ENCODE data around the gene ANO4. TPM values are rescaled to one million over a fixed set of nuclear protein-coding genes. Genes with fewer than 3 reads are reported as not detected.
"Not testable (repeated sequence)": the region's sequence is repeated elsewhere in the genome, so short reads cannot be mapped to it uniquely, and the experiment has no call there.

Gene ANO4
- polyA plus RNA-seq, 10 donors: 0.51 to 1.2 (median 0.83) TPM

DNA sequence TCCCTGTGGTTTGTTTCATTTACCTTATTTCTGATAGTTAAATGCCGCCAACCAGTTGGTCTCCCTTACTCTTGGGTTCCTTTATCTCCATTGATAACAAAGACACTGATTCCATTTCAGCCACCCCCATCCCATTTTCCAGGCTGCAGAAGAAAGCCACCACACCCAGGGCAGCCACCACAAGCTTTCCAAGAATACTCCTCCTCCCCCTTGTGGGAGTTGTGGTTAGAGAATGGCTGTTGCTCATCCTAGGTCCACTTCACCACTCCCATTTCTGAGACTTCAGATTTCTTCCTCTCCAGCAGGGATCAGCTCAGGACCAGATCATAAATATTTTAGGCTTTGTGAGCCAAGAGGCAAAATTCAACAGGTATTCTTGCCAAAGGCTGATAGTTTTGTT is 73.9 kb downstream of the ANO4 start:
- DNase-seq: no peak

DNA sequence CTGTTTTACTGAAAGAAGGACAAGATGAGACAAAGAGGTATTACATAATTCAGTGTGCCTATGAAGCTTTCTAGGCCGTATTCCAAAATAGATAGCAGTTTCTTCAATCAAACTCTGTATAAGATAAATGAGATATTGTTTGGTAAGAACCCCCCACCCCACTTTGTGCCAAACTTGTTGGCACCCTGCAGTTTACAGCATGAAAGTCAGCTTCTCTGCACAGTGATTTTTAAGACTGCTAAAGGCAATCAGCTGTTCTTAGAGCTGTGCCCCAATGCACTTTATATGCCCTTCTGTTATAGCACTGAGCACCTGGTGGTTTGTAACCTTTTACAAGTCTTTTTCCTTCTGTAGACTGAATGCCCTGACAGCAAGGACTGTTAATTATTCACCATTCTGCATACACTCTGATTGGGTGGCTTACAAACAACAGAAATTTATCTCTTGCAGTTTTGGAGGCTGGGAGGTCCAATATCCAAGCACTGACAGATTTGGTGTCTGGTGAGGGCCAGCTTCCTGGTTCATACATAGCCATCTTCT is 76.7 kb downstream of the ANO4 start:
- no peak for DNase-seq

DNA sequence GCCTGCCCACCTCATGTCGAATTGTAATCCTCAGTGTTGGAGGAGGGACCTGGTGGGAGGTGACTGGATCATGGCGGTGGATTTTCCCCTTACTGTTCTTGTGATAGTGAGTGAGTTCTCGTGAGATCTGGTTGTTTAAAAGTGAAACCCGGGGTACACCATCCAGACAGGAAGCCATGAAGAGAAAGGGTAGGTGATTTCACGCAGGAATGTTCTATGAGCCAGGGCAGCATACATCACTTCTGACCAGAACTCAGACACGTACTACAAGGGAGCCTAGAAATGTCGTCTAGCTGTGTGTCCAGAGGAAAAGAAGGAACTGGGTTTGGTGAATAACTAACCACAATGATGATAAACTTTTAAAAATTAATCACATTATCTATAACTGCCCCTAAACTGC is 80.6 kb downstream of the ANO4 start:
- no peak for DNase-seq

DNA sequence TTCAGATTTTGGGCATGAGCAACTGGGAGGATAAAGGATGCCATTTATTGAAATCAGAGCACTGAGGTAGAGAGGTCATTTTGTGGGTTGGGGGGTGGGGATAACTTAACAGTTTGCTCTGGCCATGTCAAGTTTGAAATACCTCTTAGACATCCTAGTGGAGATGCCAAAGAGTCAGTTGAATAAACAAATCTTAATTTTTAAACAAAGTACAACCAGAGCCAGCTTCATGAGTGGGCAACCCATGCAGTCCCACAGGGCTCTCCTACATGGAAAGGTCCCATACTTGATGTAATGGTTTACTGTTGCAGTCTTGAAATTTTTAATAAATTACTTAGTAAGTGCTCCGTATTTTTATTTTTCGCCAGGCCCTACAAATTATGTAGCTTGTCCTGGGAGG is 81.2 kb downstream of the ANO4 start:
- no peak for DNase-seq

DNA sequence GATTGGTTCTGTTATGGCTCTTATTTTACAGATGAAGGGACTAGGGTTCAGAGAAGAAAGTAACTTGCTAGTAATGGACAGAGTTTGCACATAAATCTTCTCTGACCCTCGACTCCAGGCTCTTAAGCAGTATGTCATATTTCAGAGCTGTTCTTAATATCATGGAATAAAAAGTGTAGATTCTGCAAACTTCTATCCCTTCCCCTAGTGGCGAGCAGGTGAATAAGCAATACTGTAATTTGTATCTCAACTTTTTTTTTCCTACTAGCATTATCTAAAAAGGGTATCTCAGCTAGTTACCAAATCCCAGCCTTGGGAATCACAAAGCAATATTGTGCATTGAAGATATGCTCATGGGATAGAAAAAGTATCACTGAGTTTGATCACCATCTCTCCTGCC is 83.2 kb downstream of the ANO4 start:
- DNase-seq: no peak

DNA sequence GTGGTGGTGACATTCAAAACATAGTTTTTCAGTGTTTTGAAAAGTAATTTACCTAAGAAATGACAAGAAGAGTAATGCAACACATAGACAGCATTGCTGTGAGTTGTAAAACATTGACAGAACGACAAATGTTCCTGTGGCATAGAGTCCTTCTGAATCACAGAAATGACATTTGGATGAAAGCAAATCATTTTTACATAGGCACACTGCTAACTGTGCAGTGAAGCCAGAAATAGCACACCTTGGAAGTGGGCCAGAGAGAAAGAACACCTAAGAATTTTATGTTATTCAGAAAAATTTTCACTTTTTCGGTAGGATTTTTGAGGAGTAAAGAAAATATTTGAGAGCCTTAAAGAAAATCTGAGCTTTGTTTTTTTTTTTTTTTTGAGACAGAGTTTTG is 100.6 kb downstream of the ANO4 start:
- DNase-seq: no peak

DNA sequence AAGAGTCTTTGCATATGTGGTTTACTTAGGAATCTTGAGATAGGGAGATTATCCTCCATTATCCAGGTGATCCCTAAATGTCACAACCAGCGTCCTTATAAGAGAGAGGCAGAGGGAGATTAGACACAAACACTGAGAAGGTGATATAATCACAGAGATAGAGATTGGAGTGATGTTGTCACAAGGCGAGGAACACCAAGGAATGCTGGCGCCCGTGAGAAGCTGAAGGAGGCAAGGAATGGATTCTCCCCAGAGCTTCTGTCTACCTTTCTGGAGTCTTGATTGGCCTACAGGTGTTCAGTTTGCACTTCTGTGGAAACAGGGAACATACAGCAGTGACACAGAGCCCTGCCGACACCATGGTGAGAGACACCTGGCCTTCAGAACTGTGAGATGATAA is 101.6 kb downstream of the ANO4 start:
- no peak for DNase-seq

DNA sequence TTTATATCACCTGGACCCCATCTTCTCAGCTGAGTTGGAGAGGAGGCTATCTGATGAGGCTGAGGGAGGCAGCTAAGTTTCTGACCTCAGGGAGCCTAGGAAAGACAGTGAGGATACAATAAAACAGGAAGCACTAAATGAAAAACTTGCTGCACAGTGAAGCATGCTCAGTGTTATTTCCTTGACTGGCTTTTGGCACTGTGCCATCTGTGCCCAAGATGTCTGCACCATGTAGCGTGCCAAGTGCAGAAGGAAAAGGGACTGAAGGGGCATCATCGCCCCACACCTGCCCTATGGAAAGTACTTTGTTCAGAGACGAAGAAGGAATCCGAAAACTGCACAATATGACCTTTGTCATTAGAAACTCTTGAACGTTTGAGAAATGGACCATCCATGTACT is 102.7 kb downstream of the ANO4 start:
- DNase-seq: no peak

DNA sequence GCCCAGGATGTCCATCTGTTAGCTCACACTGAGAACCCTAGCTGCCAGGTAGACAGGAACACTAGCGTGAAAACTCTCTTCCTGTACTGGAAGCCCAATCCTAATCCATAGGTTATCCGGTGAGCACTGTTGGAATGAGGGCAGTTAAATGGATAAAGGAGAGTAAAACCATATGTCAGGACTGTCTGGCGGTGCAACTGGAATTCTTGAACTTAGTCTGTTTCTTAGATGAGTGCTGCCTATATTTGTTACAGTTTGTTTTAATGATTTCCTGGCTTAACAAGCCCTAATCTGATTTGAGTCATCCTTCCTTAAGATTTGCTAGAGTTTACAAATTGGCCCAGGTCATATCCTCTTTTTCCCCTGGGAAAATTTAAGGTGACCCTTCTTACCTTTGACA is 104.7 kb downstream of the ANO4 start:
- DNase-seq: no peak

DNA sequence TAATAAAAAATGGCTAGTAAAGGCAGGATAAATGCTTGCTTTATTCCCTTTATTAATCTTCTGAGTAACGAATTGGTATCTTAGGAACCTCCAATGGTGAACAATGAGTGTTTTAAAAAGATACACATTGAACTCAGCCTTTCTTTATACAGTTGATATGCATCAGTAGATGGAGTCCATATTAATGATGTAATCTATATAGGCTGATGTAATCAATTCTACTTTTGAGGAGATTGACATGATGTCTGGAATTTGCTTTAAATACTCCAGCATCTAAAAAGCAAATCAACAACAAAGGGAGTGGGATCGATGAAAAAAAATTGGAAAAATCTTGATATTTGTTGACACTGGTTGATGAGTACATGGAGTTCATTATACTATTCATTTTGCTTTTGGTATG is 106.2 kb downstream of the ANO4 start:
- no peak for DNase-seq

DNA sequence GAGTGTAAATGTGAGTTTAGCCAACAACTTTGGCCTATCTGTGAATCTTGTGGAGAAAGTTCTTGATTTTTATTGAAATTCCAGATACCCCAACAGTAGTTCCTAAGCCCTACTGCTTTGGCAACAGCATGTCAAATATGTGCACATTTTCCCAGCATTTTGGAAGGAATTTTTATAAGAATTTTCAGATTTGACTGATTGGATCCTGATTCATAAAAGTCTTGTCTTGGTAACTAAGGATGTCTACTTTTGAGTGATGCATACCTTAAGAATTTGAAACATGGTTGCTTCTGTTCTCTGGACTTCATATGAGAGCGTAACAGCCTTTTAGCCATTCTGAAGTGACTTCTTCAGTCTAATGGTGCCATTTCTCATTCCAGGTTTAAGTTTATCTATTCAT is 106.7 kb downstream of the ANO4 start:
- no peak for DNase-seq

DNA sequence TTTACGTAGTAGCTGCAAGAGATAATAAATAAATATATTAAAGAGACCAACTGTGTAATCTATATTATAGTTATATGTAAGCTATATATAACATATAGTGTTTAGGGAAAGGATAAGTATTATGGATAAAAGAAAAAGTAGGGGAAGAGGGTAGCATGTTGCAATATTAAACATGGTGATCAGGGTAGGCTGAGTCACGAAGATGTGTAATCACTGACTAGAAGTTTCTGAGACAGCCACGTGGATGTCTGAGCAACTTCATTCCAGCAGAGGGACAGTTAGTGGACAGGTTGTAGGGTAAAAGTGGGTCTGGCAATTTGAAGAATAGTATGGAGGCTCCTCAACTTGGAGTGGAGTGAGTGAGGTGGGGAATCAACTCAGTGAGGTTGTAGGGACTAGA is 109.7 kb downstream of the ANO4 start:
- no peak for DNase-seq

DNA sequence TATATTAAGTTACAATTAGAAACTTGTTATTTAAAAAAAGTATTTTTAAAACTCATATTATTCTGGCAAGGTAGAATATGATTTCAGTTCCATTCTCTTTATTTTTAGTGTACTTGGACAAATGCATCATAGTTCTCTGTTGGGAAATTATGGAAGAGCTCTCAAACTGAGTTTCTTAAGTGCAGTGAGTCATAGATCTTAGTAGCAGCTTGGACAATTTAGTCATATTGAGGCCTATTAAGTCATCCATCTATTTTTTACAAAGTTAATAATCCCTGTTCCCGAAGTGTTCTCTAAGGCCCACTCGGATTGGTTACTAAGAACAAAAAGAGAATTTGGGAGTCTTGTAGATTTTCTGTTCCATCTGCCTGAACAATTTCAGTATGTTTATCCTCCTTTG is 113.9 kb downstream of the ANO4 start:
- no peak for DNase-seq

DNA sequence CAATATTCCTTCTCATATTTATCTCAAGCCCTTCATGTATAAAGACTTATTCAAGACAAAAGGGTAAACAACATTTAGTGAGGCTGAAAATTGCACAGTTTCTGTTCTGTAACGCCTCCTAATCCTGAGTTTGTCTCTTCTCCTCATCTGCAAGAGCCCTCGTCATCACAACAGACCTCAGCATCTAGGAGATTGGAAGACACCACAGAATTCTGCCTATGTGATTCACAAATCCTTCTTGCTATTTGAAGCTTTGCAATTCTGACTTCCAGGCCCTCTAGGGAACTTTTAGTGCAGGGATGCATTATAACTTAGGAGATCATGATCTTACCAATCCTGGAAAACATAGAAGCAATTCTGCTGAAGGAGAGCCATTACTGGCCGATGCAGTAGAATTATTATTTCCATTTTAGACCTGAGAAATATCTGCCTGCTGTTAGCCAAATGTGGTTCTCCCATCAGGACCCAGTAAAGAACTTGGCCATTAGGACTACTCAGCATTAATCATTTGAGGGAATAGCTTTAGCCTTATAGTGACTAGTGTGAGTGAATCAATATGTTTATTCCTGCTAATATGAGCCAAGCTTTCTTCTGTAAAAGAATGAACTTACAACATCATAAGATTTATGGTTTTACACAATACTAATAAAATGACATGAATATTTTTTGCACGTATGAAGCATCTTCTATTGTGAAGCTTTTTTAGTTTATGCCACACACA is 119.5 kb downstream of the ANO4 start:
- no peak for DNase-seq

DNA sequence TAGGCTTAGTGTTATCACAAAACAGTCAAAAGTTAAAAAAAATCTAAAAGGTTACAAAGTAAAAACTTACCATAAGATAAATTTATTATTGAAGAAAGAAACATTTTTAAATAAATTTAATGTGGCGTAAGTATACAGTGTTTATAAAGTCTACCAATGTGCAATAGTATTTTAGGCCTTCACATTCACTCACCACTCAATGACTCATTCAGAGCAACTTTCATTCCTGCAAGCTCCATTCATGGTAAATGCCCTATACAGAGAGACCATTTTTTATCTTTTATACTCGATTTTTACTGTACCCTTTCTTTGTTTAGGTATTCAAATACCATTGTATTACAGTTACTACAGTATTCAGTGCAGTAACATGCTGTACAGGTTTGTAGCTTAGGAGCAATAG is 124.5 kb downstream of the ANO4 start:
- no peak for DNase-seq

DNA sequence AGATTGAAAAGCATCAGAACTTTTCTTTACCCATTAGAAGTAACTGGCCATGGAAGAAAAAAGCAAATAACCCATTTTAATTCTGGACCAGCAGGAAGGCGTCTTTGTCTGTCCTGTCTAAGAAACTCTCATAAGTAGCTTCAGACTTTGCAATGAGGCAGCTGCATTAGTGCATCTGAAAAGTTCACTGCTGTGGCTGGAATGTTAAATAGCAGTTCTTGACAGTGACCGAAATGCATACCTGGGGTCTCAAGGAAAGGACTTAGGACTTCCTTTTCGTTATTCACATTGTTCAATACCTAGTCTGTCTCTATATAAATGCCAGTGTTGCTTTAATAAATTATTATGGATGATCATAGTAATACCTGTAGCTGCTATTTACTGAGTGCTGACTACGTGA is 125.9 kb downstream of the ANO4 start:
- no peak for DNase-seq

DNA sequence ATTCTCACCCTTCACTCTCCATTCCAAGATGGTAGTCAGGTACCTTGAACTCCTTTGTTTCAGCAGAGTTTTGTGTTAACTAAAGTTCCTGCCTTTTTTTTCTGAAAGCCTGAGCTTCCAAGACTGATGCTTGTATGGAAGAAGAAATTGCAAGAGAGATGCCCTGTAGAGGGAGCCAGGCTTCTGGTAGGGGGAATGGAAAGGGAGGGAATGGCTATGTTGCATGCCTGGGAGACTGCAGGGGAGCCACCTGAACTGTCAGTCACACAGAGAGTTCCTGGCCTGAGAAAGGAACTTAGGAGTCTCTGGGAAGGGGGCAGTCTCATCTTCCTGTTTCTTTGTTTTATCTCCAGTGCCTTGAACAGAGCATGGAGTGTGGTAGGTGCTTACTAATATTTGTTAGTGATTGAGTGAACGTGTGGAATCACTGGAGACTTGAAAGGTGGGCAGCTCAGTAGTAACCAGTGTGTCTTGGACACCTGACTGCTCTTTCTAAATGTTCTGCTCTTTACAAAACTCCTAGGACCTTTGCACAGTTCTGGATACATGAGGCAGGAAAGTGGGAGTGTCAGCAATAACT is 132.2 kb downstream of the ANO4 start:
- no peak for DNase-seq

DNA sequence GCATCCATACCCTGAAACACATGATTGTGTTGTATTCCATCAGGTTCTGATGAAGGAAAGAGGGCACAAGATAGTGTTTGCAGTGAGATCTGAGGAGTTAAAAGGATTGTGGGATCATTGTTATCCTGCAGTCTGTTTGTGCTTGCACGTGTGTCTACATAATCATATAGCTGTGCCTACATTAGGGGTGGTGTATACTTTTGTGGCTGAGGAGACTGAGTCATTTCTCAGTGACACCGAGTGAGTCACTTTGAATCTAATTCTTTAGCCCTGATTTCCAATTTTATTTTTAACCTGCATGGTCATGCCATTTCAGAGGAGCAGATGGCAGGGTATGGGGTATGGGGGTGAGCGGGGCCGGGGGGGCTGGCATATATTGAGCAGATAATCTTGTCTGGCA is 133.2 kb downstream of the ANO4 start:
- DNase-seq: peak in 1 of 3 donors; percentile 9

DNA sequence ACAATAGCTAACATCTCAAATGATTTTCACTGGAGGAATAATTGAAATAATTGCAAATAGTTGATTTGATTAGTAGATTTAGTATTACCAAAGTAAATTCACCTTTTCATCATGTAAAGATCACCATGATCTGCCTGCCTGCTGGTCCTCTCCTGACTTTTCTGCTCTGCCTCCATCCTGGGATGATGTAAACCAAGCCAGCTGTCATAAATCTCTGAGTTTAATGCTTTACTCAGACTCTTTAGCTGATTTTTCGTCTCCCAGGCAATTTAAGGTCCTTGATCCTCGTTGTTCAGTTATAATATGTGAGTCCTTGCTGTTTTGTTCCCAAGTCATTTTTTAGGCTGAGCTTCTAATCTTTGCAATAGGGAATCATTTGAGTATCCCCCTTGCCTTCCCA is 138.0 kb downstream of the ANO4 start:
- no peak for DNase-seq

DNA sequence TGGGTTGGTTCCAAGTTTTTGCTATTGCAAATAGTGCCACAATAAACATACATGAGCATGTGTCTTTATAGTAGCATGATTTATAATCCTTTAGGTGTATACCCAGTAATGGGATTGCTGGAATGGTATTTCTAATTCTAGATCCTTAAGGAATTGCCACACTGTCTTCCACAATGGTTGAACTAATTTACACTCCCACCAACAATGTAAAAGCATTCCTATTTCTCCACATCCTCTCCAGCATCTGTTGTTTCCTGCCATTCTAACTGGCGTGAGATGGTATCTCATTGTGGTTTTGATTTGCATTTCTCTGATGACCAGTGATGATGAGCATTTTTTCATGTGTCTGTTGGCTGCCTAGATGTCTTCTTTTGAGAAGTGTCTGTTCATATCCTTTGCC is 139.0 kb downstream of the ANO4 start:
- not testable (repeated sequence) for DNase-seq

DNA sequence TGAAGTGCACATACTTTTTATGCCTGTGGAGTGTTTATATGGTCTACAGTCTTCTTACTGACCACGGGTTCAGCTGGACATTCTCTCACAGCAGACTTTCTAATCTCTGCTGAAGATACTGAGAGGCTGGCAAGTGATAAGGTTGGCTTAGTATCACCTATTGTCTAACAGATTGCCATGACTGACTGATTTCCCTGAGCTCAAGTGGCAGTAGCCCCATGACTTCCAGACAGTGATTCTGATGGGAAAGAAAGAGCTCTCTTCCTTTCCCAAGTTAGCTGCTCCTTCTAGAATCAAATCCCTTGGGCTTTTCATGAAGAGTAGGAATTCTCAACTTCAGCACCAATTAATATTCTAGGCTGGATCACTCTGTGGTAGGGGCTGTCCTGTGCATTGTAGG is 141.4 kb downstream of the ANO4 start:
- no peak for DNase-seq

DNA sequence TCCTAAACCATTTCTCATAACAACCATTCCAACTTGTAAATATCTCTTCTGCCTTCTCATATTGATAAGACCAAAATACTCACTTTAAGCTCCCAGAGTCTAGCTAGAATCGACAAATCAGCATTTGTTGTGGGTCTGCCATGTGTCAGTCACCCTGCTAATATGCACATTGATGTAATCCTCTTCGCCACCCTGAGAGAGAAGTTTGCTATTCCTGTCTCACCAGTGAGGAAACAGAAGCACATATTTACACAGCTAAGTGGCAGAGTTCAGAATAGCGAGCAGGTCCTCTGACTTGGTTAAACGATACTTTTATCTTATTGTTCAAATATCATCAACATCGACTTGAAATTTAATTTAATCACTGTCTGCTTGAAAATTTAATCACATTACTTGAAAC is 142.1 kb downstream of the ANO4 start:
- no peak for DNase-seq

DNA sequence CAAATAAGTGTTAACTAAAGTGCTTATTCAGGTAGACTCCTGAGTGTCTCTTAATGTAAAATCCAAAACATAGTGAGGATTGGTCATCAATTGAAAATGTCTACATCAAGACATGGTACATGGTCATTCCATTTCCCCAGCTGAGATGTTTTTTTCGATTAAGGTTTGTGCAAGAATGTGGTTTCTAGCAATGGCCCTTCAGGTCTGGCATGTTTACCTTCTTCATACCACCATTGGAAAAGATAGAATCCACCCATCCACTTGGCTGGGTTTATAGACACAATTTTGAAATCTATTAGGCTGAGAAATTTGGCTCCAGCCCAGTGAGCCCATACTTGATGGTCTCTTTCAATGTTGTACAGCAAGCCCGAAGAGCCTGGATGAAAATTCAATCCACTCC is 145.9 kb downstream of the ANO4 start:
- no peak for DNase-seq
